Endothelial cell of umbilical vein (primary cell): Measurements from ENCODE around the gene NAV2. TPM values are rescaled to one million over a fixed set of nuclear protein-coding genes. Genes with fewer than 3 reads are reported as not detected.

ENCODE experiments used
- BruUV-seq: library from RNA; stranded (reverse); fragments of 400-500 nt; replicated peaks from 2 replicates; lab custom pipeline; 2021; lab: Mats Ljungman, UMichigan
- CTCF ChIA-PET: fragments of 300-600, 350-600 bp; sonication (Branson Sonifier 250); formaldehyde crosslinking; loops from one replicate; lab custom pipeline; 2021; ENCODE audit warnings: antibody characterized with exemption, inconsistent platforms; lab: Charles Lee
- POLR2A ChIA-PET: fragments of 300-600, 350-600 bp; sonication (Branson Sonifier 250); formaldehyde crosslinking; loops from one replicate; lab custom pipeline; 2021; ENCODE audit warnings: antibody characterized with exemption, inconsistent platforms; lab: Charles Lee
- DNase-seq: peaks from one replicate; pipeline ENCODE4 v3.0.0-alpha.2; 2011; ENCODE audit warnings: low read depth, low spot score
- FAIRE-seq: peaks from 2 replicates; lab custom pipeline; 2011; peaks lifted over from hg19 to GRCh38; lab: Jason Lieb, UNC
- H2AFZ ChIP-seq: 2 replicates; pipeline ENCODE4 v1.6.0; 2012; ENCODE audit warnings: low read depth, low read length, control low read depth, inconsistent platforms
- H3K27ac ChIP-seq: 2 replicates; pipeline ENCODE4 v1.5.1; 2011; ENCODE audit warnings: low read depth, mild to moderate bottlenecking, control low read depth, low read length, moderate library complexity; ENCODE audit not compliant: insufficient read depth
- H3K27me3 ChIP-seq, 2 experiments: 2 replicates each; pipeline versions ENCODE4 v1.6.0 to v1.6.1; 2011; ENCODE audit warnings: low read length in 2 of 2, mixed read lengths in 1 of 2; ENCODE audit not compliant: control insufficient read depth in 2 of 2, insufficient read depth in 2 of 2
- H3K36me3 ChIP-seq, 2 experiments: 2 replicates in 1 of 2; 3 replicates in 1 of 2; pipeline ENCODE4 v1.5.1; 2011; ENCODE audit warnings: low read length in 2 of 2, mild to moderate bottlenecking in 1 of 2, moderate library complexity in 1 of 2; ENCODE audit not compliant: control insufficient read depth in 2 of 2, insufficient read depth in 2 of 2; ENCODE audit errors: extremely low read depth in 1 of 2
- H3K4me1 ChIP-seq: 3 replicates; pipeline ENCODE4 v1.5.1; 2011; ENCODE audit warnings: mild to moderate bottlenecking, low read length; ENCODE audit not compliant: control insufficient read depth, insufficient read depth; ENCODE audit errors: extremely low read depth
- H3K4me2 ChIP-seq: 2 replicates; pipeline ENCODE4 v1.6.1; 2011; ENCODE audit warnings: low read length, control low read depth, mixed read lengths; ENCODE audit not compliant: insufficient read depth
- H3K4me3 ChIP-seq, 3 experiments: fragments of 200-600 bp in 1 of 3; sonication (generic), shearing (Covaris generic) in 1 of 3; replicated peaks in 1 of 3; 2 replicates each; pipeline ENCODE4 v1.5.1; 2011 to 2016; ENCODE audit warnings: control low read depth in 3 of 3, low read length in 3 of 3, mild to moderate bottlenecking in 2 of 3, inconsistent platforms in 1 of 3, low read depth in 1 of 3, moderate library complexity in 1 of 3; ENCODE audit not compliant: insufficient read depth in 1 of 3
- H3K79me2 ChIP-seq: 2 replicates; pipeline ENCODE4 v1.6.0; 2012; ENCODE audit warnings: low read length, inconsistent platforms; ENCODE audit not compliant: control insufficient read depth, insufficient read depth
- H3K9ac ChIP-seq: replicated peaks from 2 replicates; pipeline ENCODE3; 2011; ENCODE audit warnings: low read length, control low read depth; ENCODE audit not compliant: insufficient read depth; ENCODE audit errors: extremely low read depth
- H3K9me1 ChIP-seq: replicated peaks from 3 replicates; pipeline ENCODE4 v1.6.0; 2011; ENCODE audit warnings: mild to moderate bottlenecking, low read length; ENCODE audit not compliant: control insufficient read depth, insufficient read depth; ENCODE audit errors: extremely low read depth
- H3K9me3 ChIP-seq: replicated peaks from 2 replicates; pipeline ENCODE4 v1.5.1; 2012; ENCODE audit warnings: low read length, inconsistent platforms; ENCODE audit not compliant: control insufficient read depth, insufficient read depth
- H4K20me1 ChIP-seq: replicated peaks from 2 replicates; pipeline ENCODE3; 2011; ENCODE audit warnings: mild to moderate bottlenecking, low read length; ENCODE audit not compliant: control insufficient read depth, insufficient read depth; ENCODE audit errors: extremely low read depth
- EZH2 ChIP-seq: IDR thresholded peaks from 2 replicates; pipeline ENCODE4 v1.6.1; 2012; ENCODE audit warnings: borderline replicate concordance, low read depth, mild to moderate bottlenecking, moderate library complexity, low read length, inconsistent platforms; ENCODE audit not compliant: severe bottlenecking
- FOS ChIP-seq: IDR thresholded peaks from 2 replicates; pipeline ENCODE4 v1.6.1; 2011; ENCODE audit warnings: mild to moderate bottlenecking, low read length, moderate library complexity, borderline replicate concordance; ENCODE audit not compliant: insufficient read depth
- GATA2 ChIP-seq: IDR thresholded peaks from 2 replicates; pipeline ENCODE4 v1.7.0; 2011; ENCODE audit warnings: low read depth, mild to moderate bottlenecking, moderate library complexity, mixed read lengths, low read length; ENCODE audit not compliant: insufficient read length, insufficient read depth
- JUN ChIP-seq: IDR thresholded peaks from 2 replicates; pipeline ENCODE4 v1.6.1; 2011; ENCODE audit warnings: borderline replicate concordance, low read depth; ENCODE audit not compliant: insufficient read length, insufficient read depth
- MYC ChIP-seq: IDR thresholded peaks from one replicate; pipeline ENCODE4 v1.6.1; 2011; ENCODE audit warnings: mild to moderate bottlenecking, low read depth, low read length
- POLR2A ChIP-seq: IDR thresholded peaks from 2 replicates; pipeline ENCODE4 v1.6.1; 2012; ENCODE audit warnings: low read depth, mild to moderate bottlenecking, control low read depth, low read length
- POLR2AphosphoS5 ChIP-seq: IDR thresholded peaks from 2 replicates; pipeline ENCODE4 v1.6.1; 2012; ENCODE audit warnings: low read depth, mild to moderate bottlenecking, control low read depth, low read length, moderate library complexity; ENCODE audit not compliant: insufficient read depth
- dilution Hi-C: fragments of 300-500 bp; cut with MboI; formaldehyde crosslinking; loops from one replicate; pipeline ENCODE4 v1.15.0; 2019; ENCODE audit warnings: low sequenced_read_pairs; ENCODE audit not compliant: extremely low pct_ligation_motif_present
- intact Hi-C: fragments of 100-400 bp; cut with micrococcal nuclease; formaldehyde crosslinking; loops from one replicate; pipeline ENCODE4 v1.10.0; 2022
- polyA plus RNA-seq, 4 experiments: library from polyadenylated mRNA; depleted of rRNA in 3 of 4; stranded (reverse) in 3 of 4; unstranded in 1 of 4; fragments of >200 nt; gene quantifications; 2 replicates each; pipeline versions ENCODE4 v1.2.1 to v1.2.3, GENCODE V29; 2011 to 2012; ENCODE audit warnings: missing spikeins in 1 of 4
- total RNA-seq: library from RNA; stranded (reverse); gene quantifications from 2 replicates; pipeline ENCODE4 v1.2.3, GENCODE V29; 2021
- TF ChIP-seq, protein P1 (sequence below): IDR thresholded peaks from 2 replicates; pipeline ENCODE4 v1.6.1; 2011; ENCODE audit not compliant: insufficient read depth, insufficient read length
- TF ChIP-seq, protein P2 (sequence below), 2 donors: IDR thresholded peaks; 1 replicate in 1 of 2; 2 replicates in 1 of 2; pipeline ENCODE4 v1.5.1; 2011; ENCODE audit warnings: low read length in 2 of 2, mild to moderate bottlenecking in 2 of 2, moderate library complexity in 2 of 2, control low read depth in 1 of 2, inconsistent platforms in 1 of 2, low read depth in 1 of 2; ENCODE audit not compliant: insufficient read depth in 1 of 2; ENCODE audit errors: extremely low read depth in 1 of 2

NAV2 gene
- total and polyA plus RNA-seq, 2 donors (not counting 3 experiments of a cell fraction or from before 2014, with no cell fraction given): 10.9 to 68.0 TPM

DNA sequence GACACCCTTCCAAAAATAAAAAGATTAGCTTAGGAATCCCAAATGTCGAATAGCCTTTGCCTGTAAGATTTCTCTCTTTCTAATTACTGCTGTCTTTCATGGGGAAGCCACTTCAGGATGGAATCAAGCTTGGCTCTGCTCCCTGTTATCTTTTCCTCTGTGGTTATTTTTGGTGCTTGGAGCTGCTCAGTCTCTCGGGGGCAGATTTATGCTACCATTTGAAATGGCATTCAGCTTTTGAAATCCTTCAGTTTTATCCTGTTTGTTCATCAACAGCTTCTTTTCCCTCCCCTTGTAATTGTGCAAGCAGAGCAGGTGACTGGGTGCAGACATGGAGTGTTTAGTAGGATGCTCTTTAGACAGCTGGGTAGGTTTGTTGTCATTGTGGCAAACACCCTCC is 336.6 kb downstream of the NAV2 start:
- CTCF ChIA-PET: interaction anchor here (1.5 kb wide), 1 partner anchor 9 kb away, joined by 4 read pairs; no protein-coding TSS in a partner anchor
- TF ChIP-seq MYC (no peak), POLR2A (no peak), FOS (no peak), EZH2 (no peak), POLR2AphosphoS5 (no peak), GATA2 (no peak), JUN (no peak)
- TF ChIP-seq, protein P1, sequence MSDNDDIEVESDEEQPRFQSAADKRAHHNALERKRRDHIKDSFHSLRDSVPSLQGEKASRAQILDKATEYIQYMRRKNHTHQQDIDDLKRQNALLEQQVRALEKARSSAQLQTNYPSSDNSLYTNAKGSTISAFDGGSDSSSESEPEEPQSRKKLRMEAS: no peak
- TF ChIP-seq, protein P2, sequence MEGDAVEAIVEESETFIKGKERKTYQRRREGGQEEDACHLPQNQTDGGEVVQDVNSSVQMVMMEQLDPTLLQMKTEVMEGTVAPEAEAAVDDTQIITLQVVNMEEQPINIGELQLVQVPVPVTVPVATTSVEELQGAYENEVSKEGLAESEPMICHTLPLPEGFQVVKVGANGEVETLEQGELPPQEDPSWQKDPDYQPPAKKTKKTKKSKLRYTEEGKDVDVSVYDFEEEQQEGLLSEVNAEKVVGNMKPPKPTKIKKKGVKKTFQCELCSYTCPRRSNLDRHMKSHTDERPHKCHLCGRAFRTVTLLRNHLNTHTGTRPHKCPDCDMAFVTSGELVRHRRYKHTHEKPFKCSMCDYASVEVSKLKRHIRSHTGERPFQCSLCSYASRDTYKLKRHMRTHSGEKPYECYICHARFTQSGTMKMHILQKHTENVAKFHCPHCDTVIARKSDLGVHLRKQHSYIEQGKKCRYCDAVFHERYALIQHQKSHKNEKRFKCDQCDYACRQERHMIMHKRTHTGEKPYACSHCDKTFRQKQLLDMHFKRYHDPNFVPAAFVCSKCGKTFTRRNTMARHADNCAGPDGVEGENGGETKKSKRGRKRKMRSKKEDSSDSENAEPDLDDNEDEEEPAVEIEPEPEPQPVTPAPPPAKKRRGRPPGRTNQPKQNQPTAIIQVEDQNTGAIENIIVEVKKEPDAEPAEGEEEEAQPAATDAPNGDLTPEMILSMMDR (IDR thresholded peaks at IDR 0.05; ENCODE audit: extremely low read depth in 1 of 2, insufficient read depth in 1 of 2, low read depth in 1 of 2, low read length in 2 of 2): no peak
- H3K36me3 ChIP-seq: peaks cover 16 to 19% of the 10 kb centered on the region in 2 experiments

More for the DNA sequence above, 336.6 kb downstream of the NAV2 start:
- H3K4me3 ChIP-seq: no peak overlapping the region
- H3K4me2 ChIP-seq: no peak overlapping the region
- H3K27me3 ChIP-seq: no peaks in the 10 kb centered on the region
- no peaks in the 10 kb centered on the region for H3K9me1 ChIP-seq
- H2AFZ ChIP-seq: no peak overlapping the region
- H3K9ac ChIP-seq: no peak overlapping the region
- POLR2A ChIA-PET: no interaction called here
- H3K9me3 ChIP-seq: no peaks in the 10 kb centered on the region
- H3K27ac ChIP-seq: no peak overlapping the region
- intact Hi-C loops: no loop called here
- no peaks in the 10 kb centered on the region for H3K79me2 ChIP-seq
- no peak for DNase-seq
- H4K20me1 ChIP-seq: no peaks in the 10 kb centered on the region
- H3K4me1 ChIP-seq: no peaks in the 10 kb centered on the region
- dilution Hi-C loops: no loop called here
- no peak for FAIRE-seq
- no TSS peak for BruUV-seq
